Peyer's patch (tissue), 4 donors: ENCODE results near the gene PLXNA4. TPM values are rescaled to one million over a fixed set of nuclear protein-coding genes. Genes with fewer than 3 reads are reported as not detected.

Experiments used
- DNase-seq, 3 donors: peaks; one replicate each; pipeline ENCODE4 v3.0.0-alpha.2; 2017 to 2019
- H3K27ac ChIP-seq, 4 donors: fragments of 200-600 bp; sonication (generic); one replicate each; pipeline ENCODE4 v1.5.1; 2016 to 2019
- H3K27me3 ChIP-seq, 2 donors: fragments of 200-600 bp; sonication (generic); one replicate each; pipeline ENCODE4 v1.5.1; 2019
- H3K36me3 ChIP-seq, 3 donors: fragments of 200-600 bp; sonication (generic); one replicate each; pipeline ENCODE4 v1.5.1; 2016 to 2019
- H3K4me1 ChIP-seq, 4 donors: fragments of 200-600 bp; sonication (generic); one replicate each; pipeline ENCODE4 v1.5.1; 2016 to 2019
- H3K4me3 ChIP-seq, 4 donors: fragments of 200-600 bp; sonication (generic); 1 replicate in 3 of 4; 2 replicates in 1 of 4; pipeline ENCODE4 v1.5.1; 2016 to 2019; ENCODE audit warnings: mild to moderate bottlenecking in 1 of 4
- H3K9me3 ChIP-seq, 4 donors: fragments of 200-600 bp; sonication (generic); one replicate each; pipeline ENCODE4 v1.5.1; 2016 to 2019; ENCODE audit warnings: mild to moderate bottlenecking in 1 of 4
- CTCF ChIP-seq, 6 experiments: fragments of 450-650 bp in 4 of 6; fragments of 200-600 bp in 2 of 6; sonication (generic) in 1 of 6; IDR thresholded peaks; one replicate each; pipeline ENCODE4 v1.5.1; 2017 to 2019; ENCODE audit warnings: antibody characterized with exemption in 6 of 6, mild to moderate bottlenecking in 3 of 6, moderate library complexity in 1 of 6
- POLR2A ChIP-seq, 2 donors: fragments of 450-650 bp; IDR thresholded peaks; one replicate each; pipeline ENCODE4 v1.5.1; 2017; ENCODE audit warnings: antibody characterized with exemption in 2 of 2, mild to moderate bottlenecking in 2 of 2, moderate library complexity in 2 of 2
- total RNA-seq, 4 donors: library from RNA; depleted of rRNA; stranded (reverse); fragments of >200 nt; gene quantifications; one replicate each; pipeline ENCODE4 v1.1.0, GENCODE V29; 2016

PLXNA4 gene
- total RNA-seq, 4 donors from 2014 or later: 1.4 to 3.8 (median 3.0) TPM

GRCh38 chr7:132482866-132483265 lies 93.4 kb downstream of the PLXNA4 start:
- no peaks in the 10 kb centered on the region for H3K4me1 ChIP-seq
- no peak overlapping the region for H3K27ac ChIP-seq
- H3K36me3 ChIP-seq: no peaks in the 10 kb centered on the region
- H3K27me3 ChIP-seq: no peaks in the 10 kb centered on the region
- TF ChIP-seq CTCF (IDR thresholded peaks at IDR 0.05) (no peak), POLR2A (IDR thresholded peaks at IDR 0.05) (no peak)
- DNase-seq: no peak
- H3K9me3 ChIP-seq: no peaks in the 10 kb centered on the region
- H3K4me3 ChIP-seq: no peak overlapping the region

- Histone ChIP-seq H3K4me1 (no peaks in the 10 kb centered on the region), H3K27me3 (no peaks in the 10 kb centered on the region), H3K27ac (no peak overlapping the region), H3K36me3 (no peaks in the 10 kb centered on the region), H3K9me3 (no peaks in the 10 kb centered on the region), H3K4me3 (no peak overlapping the region)
- no peak for DNase-seq
- TF ChIP-seq POLR2A (IDR thresholded peaks at IDR 0.05) (no peak), CTCF (IDR thresholded peaks at IDR 0.05) (no peak)
Observed at GRCh38 chr7:132480534-132480933, 95.7 kb downstream of the PLXNA4 start.

DNA sequence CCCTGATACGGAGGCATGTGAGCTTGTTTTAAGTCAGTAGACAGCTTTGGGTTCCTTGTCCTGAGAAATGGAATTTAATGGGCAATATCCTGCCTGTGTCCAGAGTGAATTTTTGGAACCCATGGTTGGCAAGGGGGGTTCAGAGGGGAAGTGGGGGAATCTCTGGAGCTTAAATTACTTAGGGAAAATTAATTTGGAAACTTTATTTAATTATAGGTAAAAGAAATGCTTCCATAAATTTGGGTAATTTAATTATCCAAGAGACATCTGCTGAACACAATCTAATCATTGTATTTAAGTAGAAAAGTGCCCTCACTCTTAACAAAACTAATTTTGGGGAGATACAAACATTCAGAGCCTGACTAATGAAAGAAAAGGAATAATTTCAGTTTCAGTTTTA lies 99.7 kb downstream of the PLXNA4 start:
- TF ChIP-seq POLR2A (IDR thresholded peaks at IDR 0.05) (no peak), CTCF (IDR thresholded peaks at IDR 0.05) (no peak)
- H3K27ac ChIP-seq: no peak overlapping the region
- no peaks in the 10 kb centered on the region for H3K27me3 ChIP-seq
- H3K36me3 ChIP-seq: no peaks in the 10 kb centered on the region
- H3K4me3 ChIP-seq: no peak overlapping the region
- DNase-seq: no peak
- H3K9me3 ChIP-seq: no peaks in the 10 kb centered on the region
- H3K4me1 ChIP-seq: no peaks in the 10 kb centered on the region

DNA sequence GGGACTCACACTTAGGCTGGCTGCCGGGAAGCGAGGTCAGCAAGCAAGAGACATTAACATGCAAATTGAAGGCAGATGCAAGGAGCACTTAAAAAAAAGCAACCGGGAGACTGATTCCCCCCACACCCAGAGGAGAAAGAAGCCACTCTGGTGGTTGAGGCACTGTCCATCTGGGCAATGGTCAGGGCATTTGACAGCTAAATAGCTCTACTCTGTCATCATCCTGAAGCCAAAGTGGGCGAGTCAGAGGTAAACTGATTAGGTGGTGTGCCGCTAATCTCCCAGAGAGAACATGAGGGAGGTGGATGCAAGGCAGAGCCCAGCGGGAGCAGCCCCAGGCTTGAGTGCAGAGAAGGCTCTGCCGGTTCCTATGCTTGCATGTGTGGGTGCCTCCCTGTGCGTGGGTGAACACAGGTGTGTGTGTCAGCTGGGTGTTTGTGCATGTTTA lies 100.6 kb downstream of the PLXNA4 start:
- DNase-seq: no peak
- Histone ChIP-seq H3K4me3 (no peak overlapping the region), H3K4me1 (no peaks in the 10 kb centered on the region), H3K36me3 (no peaks in the 10 kb centered on the region), H3K9me3 (no peaks in the 10 kb centered on the region), H3K27ac (no peak overlapping the region), H3K27me3 (no peaks in the 10 kb centered on the region)
- TF ChIP-seq POLR2A (IDR thresholded peaks at IDR 0.05) (no peak), CTCF (IDR thresholded peaks at IDR 0.05) (no peak)

DNA sequence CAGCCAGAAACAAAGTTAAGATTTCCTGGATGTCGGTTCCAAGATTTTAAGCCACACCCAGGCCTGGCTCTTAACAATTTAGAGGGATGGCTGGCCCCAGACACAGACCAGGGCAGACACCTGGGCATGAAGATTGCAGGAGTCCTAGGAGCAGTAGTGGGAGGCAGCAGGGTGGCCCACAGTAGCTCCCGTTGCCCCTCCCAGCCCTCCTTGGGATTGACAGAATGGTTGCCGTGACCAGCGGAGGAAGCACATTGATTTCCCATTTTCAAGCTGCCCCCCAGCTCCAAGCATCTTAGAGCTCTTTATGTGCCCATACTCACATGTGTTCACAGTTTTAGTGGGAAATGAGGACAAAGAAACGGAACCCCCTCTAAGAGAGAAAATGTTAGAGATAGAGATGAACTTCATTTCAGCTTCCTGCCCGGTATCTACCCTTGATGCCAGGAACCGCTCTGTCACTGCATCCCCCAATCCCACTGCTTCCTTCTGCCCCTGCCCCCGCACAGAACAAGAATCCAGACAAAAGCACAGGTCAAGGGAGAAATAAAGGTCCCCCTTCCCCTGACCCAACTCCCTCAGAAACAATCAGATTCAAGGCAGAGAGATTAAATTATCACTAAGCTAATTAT lies 101.1 kb downstream of the PLXNA4 start:
- no peak for DNase-seq
- Histone ChIP-seq H3K4me1 (no peaks in the 10 kb centered on the region), H3K27me3 (no peaks in the 10 kb centered on the region), H3K27ac (no peak overlapping the region), H3K36me3 (no peaks in the 10 kb centered on the region), H3K4me3 (no peak overlapping the region), H3K9me3 (no peaks in the 10 kb centered on the region)
- TF ChIP-seq POLR2A (IDR thresholded peaks at IDR 0.05) (no peak), CTCF (IDR thresholded peaks at IDR 0.05) (no peak)
